ENCODE results near the gene GREB1L.

DNA sequence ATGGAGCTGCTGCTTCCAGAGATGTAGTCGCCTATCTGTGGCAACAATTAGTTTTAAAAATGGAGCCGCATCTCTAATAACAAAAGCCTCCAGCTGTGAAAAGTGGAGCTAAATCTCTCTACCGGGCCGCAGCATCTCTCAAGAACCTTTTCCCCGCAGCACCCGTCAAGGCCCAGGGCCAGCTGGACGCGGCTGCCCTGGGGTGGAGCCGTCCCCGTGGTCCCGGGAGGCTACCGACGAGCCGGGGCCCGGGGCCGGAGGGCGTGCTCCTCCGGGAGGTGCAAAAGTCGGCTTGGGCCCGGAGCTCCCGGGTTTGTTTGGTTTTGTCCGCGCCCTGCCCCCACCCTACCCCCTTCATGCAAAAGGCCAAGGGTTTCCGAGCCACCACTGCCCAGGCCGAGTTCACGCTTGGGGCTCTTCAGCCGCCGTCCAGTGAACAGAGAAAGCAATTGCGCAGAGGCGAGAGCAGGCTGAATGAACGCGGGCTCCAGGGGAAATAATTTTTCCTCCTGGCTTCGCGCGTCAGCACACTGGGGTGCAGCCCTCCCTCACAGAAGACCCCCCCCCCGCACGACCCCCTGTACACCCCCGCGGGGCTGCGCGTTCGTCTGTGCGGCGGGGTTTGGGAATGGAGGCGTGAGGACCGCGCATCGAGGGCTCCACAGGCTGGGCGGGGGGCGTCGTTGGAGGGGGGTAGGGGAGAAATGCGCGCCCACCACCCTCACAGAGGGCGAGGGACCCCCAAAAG is 557 bp upstream of the GREB1L start:
- TF ChIP-seq, protein P1, sequence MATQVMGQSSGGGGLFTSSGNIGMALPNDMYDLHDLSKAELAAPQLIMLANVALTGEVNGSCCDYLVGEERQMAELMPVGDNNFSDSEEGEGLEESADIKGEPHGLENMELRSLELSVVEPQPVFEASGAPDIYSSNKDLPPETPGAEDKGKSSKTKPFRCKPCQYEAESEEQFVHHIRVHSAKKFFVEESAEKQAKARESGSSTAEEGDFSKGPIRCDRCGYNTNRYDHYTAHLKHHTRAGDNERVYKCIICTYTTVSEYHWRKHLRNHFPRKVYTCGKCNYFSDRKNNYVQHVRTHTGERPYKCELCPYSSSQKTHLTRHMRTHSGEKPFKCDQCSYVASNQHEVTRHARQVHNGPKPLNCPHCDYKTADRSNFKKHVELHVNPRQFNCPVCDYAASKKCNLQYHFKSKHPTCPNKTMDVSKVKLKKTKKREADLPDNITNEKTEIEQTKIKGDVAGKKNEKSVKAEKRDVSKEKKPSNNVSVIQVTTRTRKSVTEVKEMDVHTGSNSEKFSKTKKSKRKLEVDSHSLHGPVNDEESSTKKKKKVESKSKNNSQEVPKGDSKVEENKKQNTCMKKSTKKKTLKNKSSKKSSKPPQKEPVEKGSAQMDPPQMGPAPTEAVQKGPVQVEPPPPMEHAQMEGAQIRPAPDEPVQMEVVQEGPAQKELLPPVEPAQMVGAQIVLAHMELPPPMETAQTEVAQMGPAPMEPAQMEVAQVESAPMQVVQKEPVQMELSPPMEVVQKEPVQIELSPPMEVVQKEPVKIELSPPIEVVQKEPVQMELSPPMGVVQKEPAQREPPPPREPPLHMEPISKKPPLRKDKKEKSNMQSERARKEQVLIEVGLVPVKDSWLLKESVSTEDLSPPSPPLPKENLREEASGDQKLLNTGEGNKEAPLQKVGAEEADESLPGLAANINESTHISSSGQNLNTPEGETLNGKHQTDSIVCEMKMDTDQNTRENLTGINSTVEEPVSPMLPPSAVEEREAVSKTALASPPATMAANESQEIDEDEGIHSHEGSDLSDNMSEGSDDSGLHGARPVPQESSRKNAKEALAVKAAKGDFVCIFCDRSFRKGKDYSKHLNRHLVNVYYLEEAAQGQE (IDR thresholded peaks at IDR 0.05; ENCODE audit: low read depth, low read length) = no peak
- TF ChIP-seq POLR2AphosphoS5 (IDR thresholded peaks at IDR 0.05; ENCODE audit: low read length) = no peak

All from GM12878 (cell line).